A549 (cell line): Measurements from ENCODE around the gene MSN. TPM values are rescaled to one million over a fixed set of nuclear protein-coding genes. Genes with fewer than 3 reads are reported as not detected.

Experiments used
- ATAC-seq, 2 experiments: fragments of 200-7000 bp in 1 of 2; fragments of >200 bp in 1 of 2; cut with Nextera tagmentation in 1 of 2; cut with Tn5 transposase in 1 of 2; 3 replicates each; pipeline versions ENCODE4 v1.8.0 to v1.9.1; 2018 to 2020; ENCODE audit warnings: mild to moderate bottlenecking in 1 of 2, moderate library complexity in 1 of 2
- CTCF ChIA-PET: fragments of 300-600 bp; sonication (Branson Sonifier 250); formaldehyde crosslinking; extraction: SDS; loops from one replicate; lab custom pipeline; 2021; ENCODE audit warnings: antibody characterized with exemption, inconsistent platforms; lab: Yijun Ruan, JAX
- POLR2A ChIA-PET: fragments of 350-600 bp; formaldehyde crosslinking; extraction: SDS; loops from one replicate; lab custom pipeline; 2021; ENCODE audit warnings: antibody characterized with exemption, inconsistent platforms; lab: Yijun Ruan, JAX
- DNase-seq, 2 experiments: peaks; one replicate each; pipeline versions ENCODE4 v3.0.0 to v3.0.0-alpha.2; 2011 to 2016; ENCODE audit warnings: low read depth in 1 of 2, low spot score in 1 of 2
- FAIRE-seq: peaks from 2 replicates; lab custom pipeline; 2011; peaks lifted over from hg19 to GRCh38; lab: Jason Lieb, UNC
- H3K27ac ChIP-seq, 2 experiments: fragments of >200 bp; sonication (Bioruptor Twin); formaldehyde crosslinking; 3 replicates each; pipeline ENCODE4 v1.5.1; 2016 to 2017
- H3K4me1 ChIP-seq: fragments of >200 bp; sonication (Bioruptor Twin); formaldehyde crosslinking; 3 replicates; pipeline ENCODE4 v1.6.1; 2016
- H3K4me2 ChIP-seq: fragments of >200 bp; sonication (Bioruptor Twin); formaldehyde crosslinking; 3 replicates; pipeline ENCODE4 v1.6.1; 2016
- H3K4me3 ChIP-seq: fragments of >200 bp; sonication (Bioruptor Twin); formaldehyde crosslinking; 3 replicates; pipeline ENCODE4 v1.5.1; 2016
- H3K9me3 ChIP-seq: fragments of >200 bp; sonication (Bioruptor Twin); formaldehyde crosslinking; 3 replicates; pipeline ENCODE4 v1.6.1; 2016
- CEBPB ChIP-seq, 2 experiments: fragments of >200 bp in 1 of 2; sonication (Bioruptor Twin) in 1 of 2; formaldehyde crosslinking in 1 of 2; IDR thresholded peaks; 2 replicates each; pipeline ENCODE4 v1.6.1; 2012 to 2016
- CHD2 ChIP-seq: fragments of 150-350 bp; IDR thresholded peaks from 2 replicates; pipeline ENCODE4 v1.6.1; 2014; ENCODE audit warnings: low read length; ENCODE audit not compliant: partially characterized antibody
- CHD4 ChIP-seq: fragments of 200-600 bp; sonication (generic); IDR thresholded peaks from 2 replicates; pipeline ENCODE4 v1.6.1; 2016; ENCODE audit warnings: antibody characterized with exemption, mild to moderate bottlenecking, borderline replicate concordance
- EP300 ChIP-seq, 2 experiments: fragments of >200 bp; sonication (Bioruptor Twin); formaldehyde crosslinking; IDR thresholded peaks; 2 replicates in 1 of 2; 3 replicates in 1 of 2; pipeline ENCODE4 v1.6.1; 2016 to 2017
- FOSL2 ChIP-seq, 2 experiments: fragments of 450-650 bp in 1 of 2; fragments of >200 bp in 1 of 2; sonication (Bioruptor Twin) in 1 of 2; formaldehyde crosslinking; IDR thresholded peaks; 2 replicates each; pipeline versions ENCODE4 v1.5.0 to v1.6.1; 2016 to 2020; ENCODE audit warnings: mild to moderate bottlenecking in 1 of 2, moderate library complexity in 1 of 2
- HOXB13 ChIP-seq: fragments of 250-450 bp; sonication (Bioruptor Pico); IDR thresholded peaks from 2 replicates; pipeline ENCODE4 v1.5.0; 2020; ENCODE audit warnings: low read depth, mild to moderate bottlenecking, moderate library complexity
- KDM1A ChIP-seq: fragments of 200-600 bp; sonication (generic); IDR thresholded peaks from 2 replicates; pipeline ENCODE4 v1.6.1; 2016; ENCODE audit warnings: low read depth, mild to moderate bottlenecking
- MAFK ChIP-seq: fragments of 450-650 bp; IDR thresholded peaks from 2 replicates; pipeline ENCODE4 v1.6.1; 2014; ENCODE audit not compliant: partially characterized antibody
- MYC ChIP-seq: IDR thresholded peaks from 2 replicates; pipeline ENCODE4 v1.6.1; 2012; ENCODE audit warnings: mild to moderate bottlenecking, inconsistent platforms, low read length, improper control_type of control experiment, borderline replicate concordance
- NFE2L2 ChIP-seq: fragments of 150-350 bp; conservative IDR thresholded peaks from 2 replicates; pipeline ENCODE4 v1.6.1; 2014; ENCODE audit warnings: low read length
- POLR2AphosphoS2 ChIP-seq: conservative IDR thresholded peaks from 2 replicates; pipeline ENCODE4 v1.6.1; 2012; ENCODE audit warnings: low read length, improper control_type of control experiment, inconsistent platforms
- SREBF2 ChIP-seq: fragments of 450-650 bp; IDR thresholded peaks from 2 replicates; pipeline ENCODE4 v1.6.1; 2014; ENCODE audit warnings: mild to moderate bottlenecking, moderate library complexity
- ZFP36 ChIP-seq: fragments of 450-650 bp; IDR thresholded peaks from 2 replicates; pipeline ENCODE4 v1.6.1; 2014; ENCODE audit warnings: borderline replicate concordance; ENCODE audit not compliant: partially characterized antibody
- ZNF302 ChIP-seq: fragments of 250-450 bp; sonication (Bioruptor Pico); IDR thresholded peaks from 2 replicates; pipeline ENCODE4 v1.9.0; 2021; ENCODE audit warnings: inconsistent platforms, mild to moderate bottlenecking, moderate library complexity
- WGBS: methylation state at CpG from one replicate; pipeline ENCODE4 v1.1.6; 2017; ENCODE audit errors: missing lambda C conversion rate; 5-methylcytosine and 5-hydroxymethylcytosine counted together
- polyA plus RNA-seq, 4 experiments: library from polyadenylated mRNA; depleted of rRNA in 3 of 4; stranded (reverse); fragments of >200 nt; fragmentation: RNase III in 1 of 4; extraction: RNeasy Plus Mini Kit Qiagen cat#74134 plus additional on column Dnase treatment in 1 of 4; gene quantifications; 2 replicates in 3 of 4; 3 replicates in 1 of 4; pipeline ENCODE4 v1.2.3, GENCODE V29; 2011 to 2017

The MSN gene
- polyA plus RNA-seq, 2 of the 4 experiments (the other 2 are of a cell fraction): 269 to 285 TPM

- WGBS: 61% methylated on average over 5 of the region's 5 CpGs
- ChIA-PET CTCF (interaction anchor here (1.4 to 1.6 kb wide), 2 partner anchors 23 to 58 kb away, joined by 3 read pairs; no protein-coding TSS in a partner anchor), POLR2A (interaction anchor here (1.8 kb wide), 1 partner anchor 9 kb away, joined by 5 read pairs; no protein-coding TSS in a partner anchor)
- DNase-seq: no peak
- Histone ChIP-seq H3K9me3 (no peaks in the 10 kb centered on the region), H3K27ac (no peak overlapping the region), H3K4me3 (no peak overlapping the region), H3K4me2 (no peak overlapping the region), H3K4me1 (no peaks in the 10 kb centered on the region; the same call in 2 of the 3 replicates)
- TF ChIP-seq CHD2 (no peak), EP300 (IDR thresholded peaks at IDR 0.05) (no peak), ZNF302 (CRISPR knock-in tag) (no peak), MAFK (no peak)
- FAIRE-seq: no peak
- no peak for ATAC-seq
These were observed 9.8 kb upstream of the MSN start for GRCh38 chrX:65657659-65658058.

GRCh38 chrX:65658229-65658628, 9.2 kb upstream of the MSN start:
- H3K9me3 ChIP-seq: no peaks in the 10 kb centered on the region
- no peak for FAIRE-seq
- no peak overlapping the region for H3K4me2 ChIP-seq
- ChIA-PET POLR2A (interaction anchor here (1.8 kb wide), 1 partner anchor 9 kb away, joined by 5 read pairs; no protein-coding TSS in a partner anchor), CTCF (interaction anchor here (0.6 to 1.6 kb wide), 5 partner anchors 23 to 733 kb away, joined by 3 read pairs; no protein-coding TSS in a partner anchor)
- no peak for ATAC-seq
- TF ChIP-seq KDM1A: no peak
- TF ChIP-seq MYC: no peak
- TF ChIP-seq SREBF2: no peak
- TF ChIP-seq FOSL2 (IDR thresholded peaks at IDR 0.05): no peak
- no peak for TF ChIP-seq FOSL2 (CRISPR knock-in tag; IDR thresholded peaks at IDR 0.05)
- no peak for TF ChIP-seq CHD4
- H3K4me1 ChIP-seq: no peaks in the 10 kb centered on the region; the same call in 2 of the 3 replicates
- H3K27ac ChIP-seq: no peak overlapping the region
- no peak for DNase-seq
- no peak overlapping the region for H3K4me3 ChIP-seq

GRCh38 chrX:65667157-65667502, 324 bp upstream of the MSN start:
- ATAC-seq: no peak; a peak in 2 of 6 replicates
- POLR2A ChIA-PET: interaction anchor here (0.8 to 2.7 kb wide), 4 partner anchors 9 to 23 kb away, joined by 4 to 31 read pairs (median 5); no protein-coding TSS in a partner anchor
- H3K4me3 ChIP-seq: peak overlapping the region; percentile 73; the same call in 2 of the 3 replicates
- H3K27ac ChIP-seq: peak overlapping the region; percentile 89 to 99
- TF ChIP-seq ZFP36 (peak; percentile 65), MAFK (no peak)
- FAIRE-seq: no peak
- H3K9me3 ChIP-seq: no peaks in the 10 kb centered on the region
- DNase-seq: no peak
- 5% methylated on average over 1 of the region's 6 CpGs for WGBS
- peaks cover 32% of the 10 kb centered on the region for H3K4me1 ChIP-seq
- peak overlapping the region; percentile 74 for H3K4me2 ChIP-seq
- CTCF ChIA-PET: interaction anchor here (0.8 to 1.1 kb wide), 2 partner anchors 10 to 12 kb away, joined by 3 to 4 read pairs; no protein-coding TSS in a partner anchor

- Histone ChIP-seq H3K4me2 (peak overlapping the region; percentile 94), H3K9me3 (no peaks in the 10 kb centered on the region)
- FAIRE-seq (no peak), ATAC-seq (peak; percentile 54 to 76)
- POLR2A ChIA-PET: interaction anchor here (0.6 to 2.7 kb wide), 5 partner anchors 9 to 72 kb away, joined by 4 to 31 read pairs (median 5); no protein-coding TSS in a partner anchor
- peak; percentile 83 for TF ChIP-seq MAFK
- no peak for TF ChIP-seq POLR2AphosphoS2
- TF ChIP-seq HOXB13 (CRISPR knock-in tag): no peak
- peak; percentile 61 for TF ChIP-seq NFE2L2
- peak in 1 of 2 experiments; percentile 34; a peak in 1 of 4 replicates for TF ChIP-seq CEBPB (IDR thresholded peaks at IDR 0.05)
- TF ChIP-seq, all 56 proteins: peak for 3
- Histone ChIP-seq H3K4me3 (peak overlapping the region; percentile 73), H3K27ac (peak overlapping the region; percentile 89 to 99), H3K4me1 (peaks cover 47% of the 10 kb centered on the region)
- CTCF ChIA-PET: interaction anchor here (0.8 to 1.7 kb wide), 4 partner anchors 9 to 89 kb away, joined by 3 to 6 read pairs (median 4); no protein-coding TSS in a partner anchor
- peak; percentile 23 to 77 for DNase-seq
- WGBS: 3% methylated on average over 11 of the region's 13 CpGs
These were observed 1.2 kb downstream of the MSN start for GRCh38 chrX:65668377-65669310.
